HG02840 (cell line): ENCODE data around the gene POGK.

Source experiments
- ATAC-seq: cut with Tn5 transposase; IDR thresholded peaks from one replicate; pipeline ENCODE4 v1.9.1; 2021; ENCODE audit warnings: mild to moderate bottlenecking, moderate library complexity, moderate number of reproducible peaks; ENCODE audit not compliant: unreplicated experiment, low FRiP score

The POGK gene

GRCh38 chr1:166895766-166896165, 56.5 kb downstream of the POGK start:
- ATAC-seq = no peak

GRCh38 chr1:166899769-166900168, 60.5 kb downstream of the POGK start:
- ATAC-seq = no peak

GRCh38 chr1:166900987-166901386, 61.7 kb downstream of the POGK start:
- no peak for ATAC-seq

GRCh38 chr1:166902279-166902678, 63.0 kb downstream of the POGK start:
- ATAC-seq = no peak

DNA sequence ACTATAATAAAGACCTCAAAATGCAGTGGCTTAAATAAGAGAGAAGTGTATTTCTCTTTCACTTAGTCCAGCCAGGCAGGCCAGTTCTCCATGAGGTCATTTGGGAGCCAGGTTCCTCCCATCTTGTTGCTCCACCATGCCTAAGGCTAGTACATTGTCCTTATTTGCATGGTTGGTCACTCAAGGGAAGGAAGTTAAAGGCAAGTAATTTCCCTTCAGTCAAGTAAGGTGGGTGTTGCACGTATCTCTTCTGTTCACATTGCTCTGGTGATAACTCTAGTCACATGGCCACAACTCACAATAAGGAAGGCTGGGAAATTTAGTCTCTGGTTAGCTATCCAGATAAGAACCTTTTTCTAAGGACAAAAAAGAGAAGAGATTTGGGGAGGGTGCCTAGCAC, 64.0 kb downstream of the POGK start:
- no peak for ATAC-seq

- no peak for ATAC-seq
Measured at GRCh38 chr1:166905136-166905535, 65.9 kb downstream of the POGK start.

GRCh38 chr1:166905900-166906299, 66.6 kb downstream of the POGK start:
- no peak for ATAC-seq
